Measurements from ENCODE around the gene SLC25A21.
A peak's percentile ranks its signal among the peaks of the same experiment; 100 is the strongest.

The SLC25A21 gene

DNA sequence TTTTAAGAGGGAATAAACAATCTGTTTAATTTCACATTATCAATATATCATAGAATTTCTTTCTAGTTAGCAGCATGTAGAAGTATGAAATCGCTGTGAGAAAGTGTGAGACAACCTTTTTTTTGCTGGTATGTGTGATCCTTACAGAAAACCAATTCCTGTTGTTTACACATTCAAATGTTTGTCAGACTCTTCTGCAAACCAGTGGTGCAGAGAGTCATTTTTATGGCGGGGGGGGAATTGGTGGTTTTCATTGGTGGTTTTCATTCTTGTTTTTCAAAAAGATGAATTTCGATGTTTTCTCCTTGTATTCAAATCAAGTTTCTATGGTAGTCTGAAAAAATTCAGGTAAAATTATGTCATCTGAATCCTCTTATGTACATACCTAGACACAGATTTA lies 57.8 kb downstream of the SLC25A21 start:
- H3K36me3 ChIP-seq (ENCODE audit: control insufficient read depth in 2 of 2, insufficient read depth in 1 of 2, low read length in 2 of 2) = no peaks in the 10 kb centered on the region
- CTCF ChIA-PET = no interaction called here
- no peaks in the 10 kb centered on the region for H3K9me3 ChIP-seq (ENCODE audit: control insufficient read depth, insufficient read depth, low read depth, low read length)
- H3K4me3 ChIP-seq (ENCODE audit: low read depth, low read length) = no peak overlapping the region
- peaks cover 23% of the 10 kb centered on the region for H3K4me1 ChIP-seq (ENCODE audit: control insufficient read depth, insufficient read depth, low read length)
- no peak overlapping the region for H3K27ac ChIP-seq (ENCODE audit: extremely low read depth, low read depth, low read length)
- POLR2A ChIA-PET = no interaction called here
- TF ChIP-seq YY2 (tag by site-specific recombination; IDR thresholded peaks at IDR 0.05) (no peak), HOXA7 (CRISPR knock-in tag; IDR thresholded peaks at IDR 0.05; ENCODE audit: borderline replicate concordance) (no peak), ZSCAN30 (tag by site-specific recombination; IDR thresholded peaks at IDR 0.05) (no peak), ZNF202 (tag by site-specific recombination; IDR thresholded peaks at IDR 0.05; ENCODE audit: borderline replicate concordance) (no peak), ZNF169 (tag by site-specific recombination; IDR thresholded peaks at IDR 0.05) (no peak), ZNF155 (tag by site-specific recombination; IDR thresholded peaks at IDR 0.05) (no peak), ZNF37A (tag by site-specific recombination; IDR thresholded peaks at IDR 0.05) (no peak)
- TF ChIP-seq, protein P1, sequence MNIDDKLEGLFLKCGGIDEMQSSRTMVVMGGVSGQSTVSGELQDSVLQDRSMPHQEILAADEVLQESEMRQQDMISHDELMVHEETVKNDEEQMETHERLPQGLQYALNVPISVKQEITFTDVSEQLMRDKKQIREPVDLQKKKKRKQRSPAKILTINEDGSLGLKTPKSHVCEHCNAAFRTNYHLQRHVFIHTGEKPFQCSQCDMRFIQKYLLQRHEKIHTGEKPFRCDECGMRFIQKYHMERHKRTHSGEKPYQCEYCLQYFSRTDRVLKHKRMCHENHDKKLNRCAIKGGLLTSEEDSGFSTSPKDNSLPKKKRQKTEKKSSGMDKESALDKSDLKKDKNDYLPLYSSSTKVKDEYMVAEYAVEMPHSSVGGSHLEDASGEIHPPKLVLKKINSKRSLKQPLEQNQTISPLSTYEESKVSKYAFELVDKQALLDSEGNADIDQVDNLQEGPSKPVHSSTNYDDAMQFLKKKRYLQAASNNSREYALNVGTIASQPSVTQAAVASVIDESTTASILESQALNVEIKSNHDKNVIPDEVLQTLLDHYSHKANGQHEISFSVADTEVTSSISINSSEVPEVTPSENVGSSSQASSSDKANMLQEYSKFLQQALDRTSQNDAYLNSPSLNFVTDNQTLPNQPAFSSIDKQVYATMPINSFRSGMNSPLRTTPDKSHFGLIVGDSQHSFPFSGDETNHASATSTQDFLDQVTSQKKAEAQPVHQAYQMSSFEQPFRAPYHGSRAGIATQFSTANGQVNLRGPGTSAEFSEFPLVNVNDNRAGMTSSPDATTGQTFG (tag by site-specific recombination; IDR thresholded peaks at IDR 0.05; ENCODE audit: borderline replicate concordance) = no peak

DNA sequence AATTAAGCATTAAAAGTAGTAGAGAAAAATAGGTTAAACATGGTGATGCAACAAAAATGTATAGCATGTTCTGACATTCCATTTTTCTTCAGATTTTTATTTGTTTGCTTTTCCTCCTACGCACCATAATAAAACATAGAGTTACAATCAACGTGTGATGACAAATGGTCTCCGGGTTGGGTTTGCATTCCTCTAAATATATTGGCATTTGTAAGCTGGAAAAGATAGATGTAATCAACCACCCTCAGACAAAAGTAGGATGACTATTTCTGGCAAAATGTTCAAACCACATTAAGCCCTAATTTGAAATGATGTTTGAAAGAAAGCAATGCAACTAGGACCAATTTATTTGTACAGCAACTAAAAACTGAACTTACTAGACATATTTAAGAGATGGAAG lies 58.4 kb downstream of the SLC25A21 start:
- ChIA-PET CTCF (interaction anchor here (1.0 kb wide), 1 partner anchor 466 kb away, joined by 3 read pairs; no protein-coding TSS in a partner anchor), POLR2A (no interaction called here)
- H3K27ac ChIP-seq (ENCODE audit: extremely low read depth, low read depth, low read length) = no peak overlapping the region
- no peaks in the 10 kb centered on the region for H3K36me3 ChIP-seq (ENCODE audit: control insufficient read depth in 2 of 2, insufficient read depth in 1 of 2, low read length in 2 of 2)
- 0 out of 2 replicates have a peak, but pooled peaks have one; percentile 32 for TF ChIP-seq GLI2 (tag by site-specific recombination; IDR thresholded peaks at IDR 0.05; ENCODE audit: borderline replicate concordance, low read depth)
- 0 out of 2 replicates have a peak, but pooled peaks have one; percentile 15 for TF ChIP-seq KLF10 (tag by site-specific recombination; IDR thresholded peaks at IDR 0.05)
- TF ChIP-seq ZEB2 (tag by site-specific recombination; IDR thresholded peaks at IDR 0.05) = peak; percentile 50; the same call in 1 of the 2 replicates
- TF ChIP-seq IKZF3 (tag by site-specific recombination; IDR thresholded peaks at IDR 0.05) = peak; percentile 71
- TF ChIP-seq, protein P2, sequence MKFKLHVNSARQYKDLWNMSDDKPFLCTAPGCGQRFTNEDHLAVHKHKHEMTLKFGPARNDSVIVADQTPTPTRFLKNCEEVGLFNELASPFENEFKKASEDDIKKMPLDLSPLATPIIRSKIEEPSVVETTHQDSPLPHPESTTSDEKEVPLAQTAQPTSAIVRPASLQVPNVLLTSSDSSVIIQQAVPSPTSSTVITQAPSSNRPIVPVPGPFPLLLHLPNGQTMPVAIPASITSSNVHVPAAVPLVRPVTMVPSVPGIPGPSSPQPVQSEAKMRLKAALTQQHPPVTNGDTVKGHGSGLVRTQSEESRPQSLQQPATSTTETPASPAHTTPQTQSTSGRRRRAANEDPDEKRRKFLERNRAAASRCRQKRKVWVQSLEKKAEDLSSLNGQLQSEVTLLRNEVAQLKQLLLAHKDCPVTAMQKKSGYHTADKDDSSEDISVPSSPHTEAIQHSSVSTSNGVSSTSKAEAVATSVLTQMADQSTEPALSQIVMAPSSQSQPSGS (tag by site-specific recombination; IDR thresholded peaks at IDR 0.05; ENCODE audit: low read depth) = no peak
- TF ChIP-seq ZBTB17 (tag by site-specific recombination; IDR thresholded peaks at IDR 0.05) = peak; percentile 34; the same call in 1 of the 2 replicates
- TF ChIP-seq ZFHX2 (tag by site-specific recombination; conservative IDR thresholded peaks at IDR 0.05) = peak; percentile 51; the same call in 1 of the 2 replicates
- TF ChIP-seq, protein P3, sequence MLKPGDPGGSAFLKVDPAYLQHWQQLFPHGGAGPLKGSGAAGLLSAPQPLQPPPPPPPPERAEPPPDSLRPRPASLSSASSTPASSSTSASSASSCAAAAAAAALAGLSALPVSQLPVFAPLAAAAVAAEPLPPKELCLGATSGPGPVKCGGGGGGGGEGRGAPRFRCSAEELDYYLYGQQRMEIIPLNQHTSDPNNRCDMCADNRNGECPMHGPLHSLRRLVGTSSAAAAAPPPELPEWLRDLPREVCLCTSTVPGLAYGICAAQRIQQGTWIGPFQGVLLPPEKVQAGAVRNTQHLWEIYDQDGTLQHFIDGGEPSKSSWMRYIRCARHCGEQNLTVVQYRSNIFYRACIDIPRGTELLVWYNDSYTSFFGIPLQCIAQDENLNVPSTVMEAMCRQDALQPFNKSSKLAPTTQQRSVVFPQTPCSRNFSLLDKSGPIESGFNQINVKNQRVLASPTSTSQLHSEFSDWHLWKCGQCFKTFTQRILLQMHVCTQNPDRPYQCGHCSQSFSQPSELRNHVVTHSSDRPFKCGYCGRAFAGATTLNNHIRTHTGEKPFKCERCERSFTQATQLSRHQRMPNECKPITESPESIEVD (tag by site-specific recombination; IDR thresholded peaks at IDR 0.05) = peak; percentile 89; the same call in 1 of the 2 replicates
- no peak for TF ChIP-seq ZNF626 (tag by site-specific recombination; IDR thresholded peaks at IDR 0.05)
- peaks cover 23% of the 10 kb centered on the region for H3K4me1 ChIP-seq (ENCODE audit: control insufficient read depth, insufficient read depth, low read length)
- no peaks in the 10 kb centered on the region for H3K9me3 ChIP-seq (ENCODE audit: control insufficient read depth, insufficient read depth, low read depth, low read length)
- H3K4me3 ChIP-seq (ENCODE audit: low read depth, low read length) = no peak overlapping the region

DNA sequence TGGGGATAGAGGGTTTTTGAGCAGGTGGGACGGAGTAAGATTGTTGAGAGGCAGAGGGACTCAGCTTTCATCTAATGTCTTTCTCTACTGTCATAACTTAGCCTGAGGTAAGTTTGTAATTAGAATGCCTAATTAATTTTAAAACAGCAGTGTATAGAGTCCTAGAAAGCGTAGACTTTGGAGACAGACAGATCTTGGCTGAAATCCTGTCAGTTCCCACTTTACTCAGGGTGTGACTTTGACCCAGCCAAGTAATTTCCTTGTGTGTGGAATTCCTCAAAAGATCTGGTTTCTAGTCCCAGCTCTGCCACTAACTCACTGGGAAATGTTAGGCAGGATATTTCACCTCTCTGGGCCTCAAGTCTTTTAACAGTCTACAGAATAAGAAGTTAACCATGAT lies 74.3 kb downstream of the SLC25A21 start:
- H3K4me3 ChIP-seq (ENCODE audit: low read depth, low read length) = no peak overlapping the region
- ChIA-PET POLR2A (no interaction called here), CTCF (interaction anchor here (0.7 kb wide), 1 partner anchor 134 kb away, joined by 4 read pairs; no protein-coding TSS in a partner anchor)
- H3K36me3 ChIP-seq (ENCODE audit: control insufficient read depth in 2 of 2, insufficient read depth in 1 of 2, low read length in 2 of 2) = no peaks in the 10 kb centered on the region
- H3K27ac ChIP-seq (ENCODE audit: extremely low read depth, low read depth, low read length) = no peak overlapping the region
- TF ChIP-seq ZNF239 (tag by site-specific recombination; IDR thresholded peaks at IDR 0.05) = no peak
- no peak for TF ChIP-seq HOXC10 (CRISPR knock-in tag; IDR thresholded peaks at IDR 0.05)
- TF ChIP-seq, protein P4, sequence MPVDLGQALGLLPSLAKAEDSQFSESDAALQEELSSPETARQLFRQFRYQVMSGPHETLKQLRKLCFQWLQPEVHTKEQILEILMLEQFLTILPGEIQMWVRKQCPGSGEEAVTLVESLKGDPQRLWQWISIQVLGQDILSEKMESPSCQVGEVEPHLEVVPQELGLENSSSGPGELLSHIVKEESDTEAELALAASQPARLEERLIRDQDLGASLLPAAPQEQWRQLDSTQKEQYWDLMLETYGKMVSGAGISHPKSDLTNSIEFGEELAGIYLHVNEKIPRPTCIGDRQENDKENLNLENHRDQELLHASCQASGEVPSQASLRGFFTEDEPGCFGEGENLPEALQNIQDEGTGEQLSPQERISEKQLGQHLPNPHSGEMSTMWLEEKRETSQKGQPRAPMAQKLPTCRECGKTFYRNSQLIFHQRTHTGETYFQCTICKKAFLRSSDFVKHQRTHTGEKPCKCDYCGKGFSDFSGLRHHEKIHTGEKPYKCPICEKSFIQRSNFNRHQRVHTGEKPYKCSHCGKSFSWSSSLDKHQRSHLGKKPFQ (tag by site-specific recombination; IDR thresholded peaks at IDR 0.05) = peak; percentile 50; the same call in 1 of the 2 replicates
- H3K9me3 ChIP-seq (ENCODE audit: control insufficient read depth, insufficient read depth, low read depth, low read length) = no peaks in the 10 kb centered on the region
- 0 out of 2 replicates have a peak, but pooled peaks cover 3% of the 10 kb centered on the region for H3K4me1 ChIP-seq (ENCODE audit: control insufficient read depth, insufficient read depth, low read length)
